Measurements from ENCODE around the gene STX4.
"Not testable (repeated sequence)": the region's sequence is repeated elsewhere in the genome, so short reads cannot be mapped to it uniquely, and the experiment has no call there.

STX4 gene

DNA sequence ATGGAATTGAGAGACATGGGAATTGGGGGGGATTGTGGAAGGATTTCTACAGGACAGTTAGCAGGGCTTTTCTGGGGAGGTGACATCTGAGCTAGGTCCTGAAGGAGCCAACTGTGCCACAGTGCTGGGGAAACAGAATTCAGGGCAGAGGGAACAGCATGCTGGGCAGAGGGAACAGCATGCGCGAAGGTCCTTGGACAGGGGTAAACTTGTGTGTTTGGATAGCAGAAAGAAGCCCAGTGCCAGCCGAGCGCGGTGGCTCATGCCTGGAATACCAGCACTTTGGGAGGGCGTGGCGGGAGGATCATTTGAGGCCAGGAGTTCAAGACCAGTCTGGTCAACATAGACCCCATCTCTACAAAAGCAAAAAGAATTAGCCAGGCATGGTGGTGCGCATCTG is 26.8 kb upstream of the STX4 start:
- TF ChIP-seq, protein P1, sequence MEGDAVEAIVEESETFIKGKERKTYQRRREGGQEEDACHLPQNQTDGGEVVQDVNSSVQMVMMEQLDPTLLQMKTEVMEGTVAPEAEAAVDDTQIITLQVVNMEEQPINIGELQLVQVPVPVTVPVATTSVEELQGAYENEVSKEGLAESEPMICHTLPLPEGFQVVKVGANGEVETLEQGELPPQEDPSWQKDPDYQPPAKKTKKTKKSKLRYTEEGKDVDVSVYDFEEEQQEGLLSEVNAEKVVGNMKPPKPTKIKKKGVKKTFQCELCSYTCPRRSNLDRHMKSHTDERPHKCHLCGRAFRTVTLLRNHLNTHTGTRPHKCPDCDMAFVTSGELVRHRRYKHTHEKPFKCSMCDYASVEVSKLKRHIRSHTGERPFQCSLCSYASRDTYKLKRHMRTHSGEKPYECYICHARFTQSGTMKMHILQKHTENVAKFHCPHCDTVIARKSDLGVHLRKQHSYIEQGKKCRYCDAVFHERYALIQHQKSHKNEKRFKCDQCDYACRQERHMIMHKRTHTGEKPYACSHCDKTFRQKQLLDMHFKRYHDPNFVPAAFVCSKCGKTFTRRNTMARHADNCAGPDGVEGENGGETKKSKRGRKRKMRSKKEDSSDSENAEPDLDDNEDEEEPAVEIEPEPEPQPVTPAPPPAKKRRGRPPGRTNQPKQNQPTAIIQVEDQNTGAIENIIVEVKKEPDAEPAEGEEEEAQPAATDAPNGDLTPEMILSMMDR (IDR thresholded peaks at IDR 0.05; ENCODE audit: borderline replicate concordance, insufficient read depth, low read depth, low read length): no peak
- H3K4me3 ChIP-seq (ENCODE audit: low read depth, low read length): no peak overlapping the region

DNA sequence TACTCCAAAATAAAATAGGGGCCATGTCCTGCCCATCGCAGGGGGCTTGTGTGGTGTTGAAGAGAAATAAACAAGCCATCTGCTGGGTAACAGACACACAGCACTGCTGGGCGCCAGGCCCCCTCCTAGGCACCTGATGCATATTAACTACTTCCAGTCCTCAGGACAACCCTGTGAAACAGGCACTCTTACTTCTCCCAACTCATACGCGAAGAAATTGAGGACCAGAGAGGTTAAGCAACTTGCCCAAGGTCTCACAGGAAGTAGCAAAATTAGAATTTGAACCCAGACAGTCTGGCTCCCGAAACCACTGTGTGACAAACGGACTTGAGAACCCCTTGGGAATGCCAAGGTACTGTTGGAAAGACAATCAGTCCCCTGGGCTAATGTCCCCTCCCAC is 25.7 kb upstream of the STX4 start:
- TF ChIP-seq, protein P1 (IDR thresholded peaks at IDR 0.05; ENCODE audit: borderline replicate concordance, insufficient read depth, low read depth, low read length): no peak
- no peak overlapping the region for H3K4me3 ChIP-seq (ENCODE audit: low read depth, low read length)

- TF ChIP-seq, protein P1 (IDR thresholded peaks at IDR 0.05; ENCODE audit: borderline replicate concordance, insufficient read depth, low read depth, low read length): no peak
- H3K4me3 ChIP-seq (ENCODE audit: low read depth, low read length): no peak overlapping the region
Observed at GRCh38 chr16:31008149-31008548, 25.2 kb upstream of the STX4 start.

- TF ChIP-seq, protein P1 (IDR thresholded peaks at IDR 0.05; ENCODE audit: borderline replicate concordance, insufficient read depth, low read depth, low read length): no peak
- H3K4me3 ChIP-seq (ENCODE audit: low read depth, low read length): no peak overlapping the region
Observed at GRCh38 chr16:31008551-31008950, 24.8 kb upstream of the STX4 start.

GRCh38 chr16:31009120-31009519 is 24.2 kb upstream of the STX4 start:
- H3K4me3 ChIP-seq (ENCODE audit: low read depth, low read length): no peak overlapping the region
- TF ChIP-seq, protein P1 (IDR thresholded peaks at IDR 0.05; ENCODE audit: borderline replicate concordance, insufficient read depth, low read depth, low read length): no peak

DNA sequence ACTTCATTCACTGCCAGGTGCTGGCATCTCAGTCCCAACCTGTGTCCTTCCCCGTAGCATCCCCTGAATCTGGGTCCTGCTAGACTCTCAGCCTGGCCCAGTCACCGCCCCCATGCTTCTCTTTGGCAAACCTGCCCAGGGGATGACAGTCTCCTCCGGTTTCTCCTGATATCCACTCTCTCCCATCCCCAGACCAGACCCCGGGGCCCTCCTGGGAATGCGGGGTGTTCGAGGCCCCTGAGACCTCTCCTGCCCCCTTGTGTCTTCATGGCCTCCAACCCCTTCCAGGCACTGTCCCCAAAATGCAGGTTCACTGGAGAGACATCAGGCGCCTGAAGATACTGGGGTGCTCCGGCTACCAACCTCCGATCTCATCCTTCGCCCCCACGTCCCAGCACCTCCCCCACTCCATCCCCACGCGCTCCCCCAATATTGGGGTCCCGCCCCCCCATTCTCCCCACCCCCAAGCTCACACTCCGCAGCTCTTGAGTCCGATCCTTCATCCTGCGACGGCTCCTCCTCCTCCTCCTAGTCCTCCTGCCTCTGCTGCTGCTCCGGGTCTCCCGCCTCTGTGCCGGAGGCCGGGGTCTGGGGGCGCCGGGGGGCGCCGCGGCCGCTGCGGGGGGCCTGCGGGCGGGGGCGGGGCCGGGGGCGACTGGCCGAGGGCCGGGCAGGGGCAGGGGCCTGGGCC is 23.3 kb upstream of the STX4 start:
- H3K4me3 ChIP-seq (ENCODE audit: low read depth, low read length): no peak overlapping the region
- TF ChIP-seq, protein P1 (IDR thresholded peaks at IDR 0.05; ENCODE audit: borderline replicate concordance, insufficient read depth, low read depth, low read length): no peak

DNA sequence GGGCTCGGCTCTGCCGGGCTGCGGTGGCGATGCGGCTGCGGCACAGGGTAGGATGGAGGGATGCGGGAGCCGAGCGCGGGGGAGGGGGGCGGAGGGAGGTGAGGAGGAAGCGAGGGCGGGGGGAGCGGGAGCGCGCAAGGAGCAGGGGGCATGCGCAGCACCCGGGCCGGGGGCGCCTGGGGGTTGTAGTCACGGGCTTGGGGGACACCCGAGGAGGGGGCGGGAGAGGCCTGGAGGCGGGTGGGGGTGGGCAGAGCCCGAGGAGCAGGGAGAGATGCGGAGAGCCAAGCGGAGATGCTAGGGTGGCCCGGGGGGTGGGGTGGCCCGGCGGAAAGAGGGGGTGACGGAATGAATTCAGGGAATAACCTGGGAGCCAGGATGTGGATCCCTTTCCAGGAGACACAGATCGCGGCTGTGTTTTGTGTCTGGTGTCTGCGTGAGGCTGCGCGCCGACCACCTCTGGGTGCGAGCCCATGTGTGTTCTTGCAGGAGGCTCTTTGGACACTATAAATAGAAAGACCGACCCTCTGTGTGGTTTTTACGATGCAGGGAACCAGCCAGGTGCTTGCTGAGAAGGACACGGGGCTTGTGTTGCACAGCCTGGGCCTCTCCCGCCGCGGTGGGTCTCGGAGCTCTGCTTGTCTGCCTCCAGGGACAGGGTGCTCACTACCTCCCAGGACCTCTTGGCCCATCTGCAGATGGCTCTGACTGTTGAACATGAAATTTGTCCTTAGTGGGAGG is 22.6 kb upstream of the STX4 start, which contains the start of gene STX1B:
STX1B (minus strand) TSS at position 54 of the 741 bp plus-strand sequence. CDS start 242 bp downstream, outside the sequence.
- TF ChIP-seq, protein P1 (IDR thresholded peaks at IDR 0.05; ENCODE audit: borderline replicate concordance, insufficient read depth, low read depth, low read length): no peak
- no peak within 1 kb of the TSS for H3K4me3 ChIP-seq (ENCODE audit: low read depth, low read length)

- not testable (repeated sequence) for H3K4me3 ChIP-seq (ENCODE audit: low read depth, low read length)
Observed at GRCh38 chr16:31011815-31012214, 21.5 kb upstream of the STX4 start.

DNA sequence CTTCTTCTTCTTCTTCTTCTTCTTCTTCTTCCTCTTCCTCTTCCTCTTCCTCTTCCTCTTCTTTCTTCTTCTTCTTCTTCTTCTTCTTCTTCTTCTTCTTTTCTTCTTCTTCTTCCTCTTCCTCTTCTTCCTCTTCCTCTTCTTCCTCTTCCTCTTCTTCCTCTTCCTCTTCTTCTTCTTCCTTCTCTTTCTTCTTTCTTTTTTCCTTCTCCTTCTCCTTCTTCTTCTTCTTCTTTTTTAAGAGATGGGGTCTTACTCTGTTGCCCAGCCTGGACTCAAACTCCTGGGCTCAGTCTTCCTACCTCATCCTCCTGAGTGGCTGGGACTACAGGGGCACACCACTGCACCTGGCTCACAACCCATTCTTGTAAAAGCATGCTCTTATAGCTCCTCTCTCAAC is 20.1 kb upstream of the STX4 start:
- not testable (repeated sequence) for H3K4me3 ChIP-seq (ENCODE audit: low read depth, low read length)
